ENCODE data around the gene POFUT2.
"Not testable (repeated sequence)": the region's sequence is repeated elsewhere in the genome, so short reads cannot be mapped to it uniquely, and the experiment has no call there.

The POFUT2 gene

GRCh38 chr21:45309987-45310381, 22.3 kb upstream of the POFUT2 start:
- no peak for DNase-seq

GRCh38 chr21:45309069-45309986, 21.6 kb upstream of the POFUT2 start:
- peak in 1 of 5 donors; percentile 21 for DNase-seq

- peak in 1 of 5 donors; percentile 7 for DNase-seq
Observed at GRCh38 chr21:45308194-45309068, 20.7 kb upstream of the POFUT2 start.

GRCh38 chr21:45307597-45308158, 20.0 kb upstream of the POFUT2 start:
- DNase-seq: not testable (repeated sequence)

GRCh38 chr21:45306832-45307571, 19.3 kb upstream of the POFUT2 start:
- DNase-seq: peak in 1 of 5 donors; percentile 9

- no peak for DNase-seq
Observed at GRCh38 chr21:45306453-45306831, 18.7 kb upstream of the POFUT2 start.

- DNase-seq: no peak
Observed at GRCh38 chr21:45305836-45306235, 18.1 kb upstream of the POFUT2 start.

- peak in 1 of 5 donors; percentile 9 for DNase-seq
Observed at GRCh38 chr21:45304945-45305344, 17.2 kb upstream of the POFUT2 start.

- DNase-seq: peak in 1 of 5 donors; percentile 4
Observed at GRCh38 chr21:45304476-45304830, 16.8 kb upstream of the POFUT2 start.

GRCh38 chr21:45303751-45304475, 16.2 kb upstream of the POFUT2 start:
- peak in 1 of 5 donors; percentile 4 for DNase-seq

GRCh38 chr21:45303091-45303615, 15.5 kb upstream of the POFUT2 start:
- peak in 1 of 5 donors; percentile 11 for DNase-seq

GRCh38 chr21:45302082-45303061, 14.7 kb upstream of the POFUT2 start:
- DNase-seq: peak in 4 of 5 donors; percentile 47 to 79 (median 58)

- peak in 1 of 5 donors; percentile 9 for DNase-seq
Observed at GRCh38 chr21:45301521-45302081, 13.9 kb upstream of the POFUT2 start.

GRCh38 chr21:45300786-45301520, 13.3 kb upstream of the POFUT2 start:
- DNase-seq: peak in 1 of 5 donors; percentile 9

GRCh38 chr21:45299864-45300785, 12.4 kb upstream of the POFUT2 start:
- no peak for DNase-seq

- no peak for DNase-seq
Observed at GRCh38 chr21:45299026-45299863, 11.6 kb upstream of the POFUT2 start.

- DNase-seq: no peak
Observed at GRCh38 chr21:45297869-45298268, 10.2 kb upstream of the POFUT2 start.
